Trophoblast cell (in vitro differentiated cells and primary cell): ENCODE measurements around the gene CPA5.

ENCODE experiments used
- DNase-seq, 2 donors: peaks; one replicate each; pipeline ENCODE4 v3.0.0-alpha.2; 2016
- H2AFZ ChIP-seq: 2 replicates; pipeline ENCODE4 v1.6.1; 2013; ENCODE audit warnings: low read length, moderate library complexity, mild to moderate bottlenecking; ENCODE audit not compliant: insufficient read depth, poor library complexity
- H2AK5ac ChIP-seq: 2 replicates; pipeline ENCODE4 v1.6.1; 2013; ENCODE audit warnings: mild to moderate bottlenecking, low read length
- H2BK120ac ChIP-seq: 2 replicates; pipeline ENCODE4 v1.6.1; 2013; ENCODE audit warnings: low read length, mild to moderate bottlenecking, moderate library complexity; ENCODE audit not compliant: insufficient read depth, poor library complexity
- H2BK12ac ChIP-seq: 2 replicates; pipeline ENCODE4 v1.6.1; 2013; ENCODE audit warnings: mild to moderate bottlenecking, low read length, moderate library complexity
- H2BK5ac ChIP-seq: 2 replicates; pipeline ENCODE4 v1.6.1; 2013; ENCODE audit warnings: low read length, low read depth, moderate library complexity, mild to moderate bottlenecking; ENCODE audit not compliant: poor library complexity
- H3K14ac ChIP-seq: 2 replicates; pipeline ENCODE4 v1.6.1; 2013; ENCODE audit warnings: mild to moderate bottlenecking, low read length
- H3K18ac ChIP-seq: 2 replicates; pipeline ENCODE4 v1.6.1; 2013; ENCODE audit warnings: mild to moderate bottlenecking, low read length
- H3K23ac ChIP-seq: 2 replicates; pipeline ENCODE4 v1.6.1; 2013; ENCODE audit warnings: low read length
- H3K27ac ChIP-seq: 2 replicates; pipeline ENCODE4 v1.5.1; 2013; ENCODE audit warnings: low read depth, mild to moderate bottlenecking, inconsistent platforms, low read length, moderate library complexity
- H3K27me3 ChIP-seq: 2 replicates; pipeline ENCODE4 v1.6.1; 2013; ENCODE audit warnings: inconsistent platforms, mild to moderate bottlenecking, low read length, moderate library complexity; ENCODE audit not compliant: insufficient read depth
- H3K36me3 ChIP-seq, 2 experiments: 1 replicate in 1 of 2; 2 replicates in 1 of 2; pipeline ENCODE4 v1.6.1; 2013; ENCODE audit warnings: low read length in 2 of 2, mild to moderate bottlenecking in 2 of 2, moderate library complexity in 1 of 2; ENCODE audit not compliant: insufficient read depth in 2 of 2, control insufficient read depth in 1 of 2
- H3K4ac ChIP-seq: 2 replicates; pipeline ENCODE4 v1.6.1; 2013; ENCODE audit warnings: low read depth, mild to moderate bottlenecking, low read length, moderate library complexity
- H3K4me1 ChIP-seq, 2 experiments: 1 replicate in 1 of 2; 2 replicates in 1 of 2; pipeline ENCODE4 v1.6.1; 2013; ENCODE audit warnings: low read length in 2 of 2, mild to moderate bottlenecking in 2 of 2, moderate library complexity in 1 of 2; ENCODE audit not compliant: insufficient read depth in 2 of 2, control insufficient read depth in 1 of 2
- H3K4me2 ChIP-seq: 2 replicates; pipeline ENCODE4 v1.6.1; 2013; ENCODE audit warnings: inconsistent platforms, mild to moderate bottlenecking, low read length, moderate library complexity
- H3K4me3 ChIP-seq: 2 replicates; pipeline ENCODE4 v1.5.1; 2013; ENCODE audit warnings: mild to moderate bottlenecking, low read depth, low read length, inconsistent platforms
- H3K79me1 ChIP-seq: one replicate; pipeline ENCODE4 v1.6.1; 2013; ENCODE audit warnings: low read length
- H3K79me2 ChIP-seq: 2 replicates; pipeline ENCODE4 v1.6.1; 2013; ENCODE audit warnings: low read length, mild to moderate bottlenecking; ENCODE audit not compliant: control insufficient read depth, insufficient read depth, poor library complexity
- H3K9ac ChIP-seq: 2 replicates; pipeline ENCODE4 v1.6.1; 2013; ENCODE audit warnings: mild to moderate bottlenecking, low read length
- H3K9me3 ChIP-seq: 2 replicates; pipeline ENCODE4 v1.6.1; 2013; ENCODE audit warnings: low read depth, mild to moderate bottlenecking, control low read depth, inconsistent platforms, low read length; ENCODE audit not compliant: insufficient read depth
- H4K12ac ChIP-seq: 2 replicates; pipeline ENCODE4 v1.6.1; 2013; ENCODE audit warnings: low read depth, mild to moderate bottlenecking, low read length, moderate library complexity
- H4K8ac ChIP-seq: 2 replicates; pipeline ENCODE4 v1.6.1; 2013; ENCODE audit warnings: low read depth, mild to moderate bottlenecking, low read length, moderate library complexity
- H4K91ac ChIP-seq: one replicate; pipeline ENCODE4 v1.6.1; 2013; ENCODE audit warnings: low read depth, mild to moderate bottlenecking, low read length, moderate library complexity
- WGBS: extraction: QIAGEN DNeasy Blood & Tissue Kit; methylation state at CpG from one replicate; pipeline ENCODE4 v1.1.7; 2013; ENCODE audit warnings: missing lambda C conversion rate; ENCODE audit not compliant: insufficient read length, insufficient coverage; ENCODE audit errors: extremely low coverage; 5-methylcytosine and 5-hydroxymethylcytosine counted together

CPA5 gene

DNA sequence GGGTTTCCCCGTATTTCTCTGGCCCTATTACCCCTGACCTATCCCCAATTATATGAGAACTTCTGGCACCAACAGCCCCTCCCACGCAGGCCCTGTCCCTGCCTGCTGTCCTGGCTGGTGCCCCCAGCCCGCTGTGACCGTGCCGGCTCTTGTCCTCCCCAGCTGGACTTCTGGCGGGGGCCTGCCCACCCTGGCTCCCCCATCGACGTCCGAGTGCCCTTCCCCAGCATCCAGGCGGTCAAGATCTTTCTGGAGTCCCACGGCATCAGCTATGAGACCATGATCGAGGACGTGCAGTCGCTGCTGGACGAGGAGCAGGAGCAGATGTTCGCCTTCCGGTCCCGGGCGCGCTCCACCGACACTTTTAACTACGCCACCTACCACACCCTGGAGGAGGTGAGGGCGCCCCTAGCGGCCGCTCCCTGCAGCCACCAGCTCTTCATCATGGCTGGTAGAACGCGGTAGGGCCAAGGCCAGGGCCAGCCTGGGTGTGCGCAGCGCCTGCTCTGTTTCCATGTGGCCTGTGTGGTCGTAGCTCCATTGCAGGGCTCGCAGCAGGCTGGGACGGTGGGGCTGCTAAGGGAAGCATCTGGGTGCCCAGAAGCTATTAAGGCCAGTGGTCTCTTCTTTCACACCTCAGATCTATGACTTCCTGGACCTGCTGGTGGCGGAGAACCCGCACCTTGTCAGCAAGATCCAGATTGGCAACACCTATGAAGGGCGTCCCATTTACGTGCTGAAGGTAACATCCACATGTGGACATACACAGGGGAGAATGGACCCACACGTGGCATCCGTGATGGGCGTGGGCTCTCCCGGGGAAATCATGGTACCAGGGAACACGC is 37.1 kb downstream of the CPA5 start:
- Histone ChIP-seq H4K91ac (peak overlapping the region; percentile 3), H2BK5ac (no peak overlapping the region), H3K27ac (no peak overlapping the region), H2AK5ac (peak overlapping the region; percentile 25), H4K8ac (no peak overlapping the region), H2BK120ac (no peak overlapping the region), H2AFZ (no peak overlapping the region), H3K9me3 (peaks cover 12% of the 10 kb centered on the region), H3K9ac (no peak overlapping the region), H3K79me2 (no peaks in the 10 kb centered on the region), H2BK12ac (peak overlapping the region; percentile 73), H3K23ac (no peak overlapping the region), H3K4ac (no peak overlapping the region), H3K14ac (no peak overlapping the region), H3K4me3 (no peak overlapping the region), H3K27me3 (no peaks in the 10 kb centered on the region), H3K18ac (no peak overlapping the region), H3K4me2 (no peak overlapping the region), H4K12ac (no peak overlapping the region), H3K36me3 (no peaks in the 10 kb centered on the region), H3K4me1 (peaks cover 9 to 18% of the 10 kb centered on the region in 2 experiments), H3K79me1 (peaks cover 14% of the 10 kb centered on the region)
- DNase-seq, result no peak
- WGBS, result no CpG with 5 or more reads among the region's 41 CpGs

DNA sequence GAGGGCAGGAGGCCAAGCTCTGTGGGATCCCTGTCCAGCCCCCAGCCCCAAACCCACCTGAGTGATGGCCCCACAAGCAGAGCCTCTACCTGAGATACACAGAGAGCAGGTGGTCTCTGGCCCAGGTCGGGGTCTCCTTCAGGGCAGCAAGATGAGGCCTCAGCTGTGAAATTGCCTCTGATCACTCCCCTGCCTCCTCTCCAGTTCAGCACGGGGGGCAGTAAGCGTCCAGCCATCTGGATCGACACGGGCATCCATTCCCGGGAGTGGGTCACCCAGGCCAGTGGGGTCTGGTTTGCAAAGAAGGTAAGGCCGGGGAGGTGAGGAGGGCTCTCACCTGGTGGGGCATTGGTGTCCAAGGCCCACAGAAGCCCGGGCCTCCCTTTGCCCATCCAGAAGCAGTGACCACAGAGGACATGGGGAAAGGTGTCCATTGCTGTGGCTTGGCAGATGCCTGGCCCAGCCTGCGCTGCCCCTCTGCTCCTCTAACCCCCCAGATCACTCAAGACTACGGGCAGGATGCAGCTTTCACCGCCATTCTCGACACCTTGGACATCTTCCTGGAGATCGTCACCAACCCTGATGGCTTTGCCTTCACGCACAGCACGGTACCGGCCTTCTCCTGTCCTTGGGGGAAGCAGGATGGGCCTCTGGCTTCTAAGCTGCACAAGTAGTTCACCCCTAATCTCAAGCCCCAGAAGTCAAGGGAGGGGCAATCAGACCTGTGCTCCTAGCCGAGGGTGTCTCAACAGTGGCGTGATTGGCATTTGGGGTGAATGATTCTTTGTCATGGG is 38.8 kb downstream of the CPA5 start:
- Histone ChIP-seq H2BK12ac (no peak overlapping the region), H3K79me1 (peaks cover 16% of the 10 kb centered on the region), H3K14ac (no peak overlapping the region), H3K4me3 (no peak overlapping the region), H3K79me2 (no peaks in the 10 kb centered on the region), H3K9me3 (peaks cover 5% of the 10 kb centered on the region), H3K27me3 (no peaks in the 10 kb centered on the region), H3K4me2 (no peak overlapping the region), H3K23ac (no peak overlapping the region), H4K8ac (no peak overlapping the region), H3K36me3 (no peaks in the 10 kb centered on the region), H3K4ac (no peak overlapping the region), H2BK120ac (no peak overlapping the region), H2BK5ac (no peak overlapping the region), H3K27ac (no peak overlapping the region), H2AK5ac (no peak overlapping the region), H2AFZ (no peak overlapping the region), H3K9ac (no peak overlapping the region), H3K4me1 (peaks cover 9 to 18% of the 10 kb centered on the region in 2 experiments), H4K91ac (no peak overlapping the region), H4K12ac (no peak overlapping the region), H3K18ac (no peak overlapping the region)
- WGBS, result no CpG with 5 or more reads among the region's 18 CpGs
- no peak for DNase-seq

DNA sequence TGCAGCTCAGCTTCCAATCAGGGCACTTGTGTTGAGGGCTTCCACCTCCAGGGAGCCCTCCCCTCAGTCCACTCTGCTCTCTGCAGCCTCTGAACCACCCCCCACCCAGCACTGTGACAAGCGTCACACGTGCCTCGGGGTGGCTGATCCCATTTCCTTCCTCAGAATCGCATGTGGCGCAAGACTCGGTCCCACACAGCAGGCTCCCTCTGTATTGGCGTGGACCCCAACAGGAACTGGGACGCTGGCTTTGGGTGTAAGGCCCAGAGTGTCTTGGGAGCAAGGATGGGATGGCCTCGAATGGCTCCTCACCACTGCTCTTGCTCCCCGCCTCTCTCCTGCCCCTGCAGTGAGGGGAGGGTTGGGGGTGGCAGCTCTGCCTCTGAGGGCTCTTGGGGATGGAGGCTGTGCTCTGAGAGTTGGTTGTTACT is 39.8 kb downstream of the CPA5 start:
- peaks cover 9 to 12% of the 10 kb centered on the region in 2 experiments for H3K4me1 ChIP-seq
- no peak overlapping the region for H4K8ac ChIP-seq
- H2AFZ ChIP-seq, result no peak overlapping the region
- DNase-seq, result no peak
- no peak overlapping the region for H3K18ac ChIP-seq
- no peak overlapping the region for H4K12ac ChIP-seq
- H3K23ac ChIP-seq, result no peak overlapping the region
- H3K27me3 ChIP-seq, result no peaks in the 10 kb centered on the region
- H3K4ac ChIP-seq, result no peak overlapping the region
- no peak overlapping the region for H3K9ac ChIP-seq
- H3K14ac ChIP-seq, result no peak overlapping the region
- H3K9me3 ChIP-seq, result peaks cover 5% of the 10 kb centered on the region
- H3K4me2 ChIP-seq, result no peak overlapping the region
- H3K4me3 ChIP-seq, result no peak overlapping the region
- H3K79me1 ChIP-seq, result peaks cover 11% of the 10 kb centered on the region
- no peak overlapping the region for H2BK12ac ChIP-seq
- H2BK120ac ChIP-seq, result no peak overlapping the region
- no peak overlapping the region for H2AK5ac ChIP-seq
- no peaks in the 10 kb centered on the region for H3K79me2 ChIP-seq
- H2BK5ac ChIP-seq, result no peak overlapping the region
- no CpG with 5 or more reads among the region's 10 CpGs for WGBS
- H4K91ac ChIP-seq, result no peak overlapping the region
- H3K27ac ChIP-seq, result no peak overlapping the region
- H3K36me3 ChIP-seq, result no peaks in the 10 kb centered on the region

DNA sequence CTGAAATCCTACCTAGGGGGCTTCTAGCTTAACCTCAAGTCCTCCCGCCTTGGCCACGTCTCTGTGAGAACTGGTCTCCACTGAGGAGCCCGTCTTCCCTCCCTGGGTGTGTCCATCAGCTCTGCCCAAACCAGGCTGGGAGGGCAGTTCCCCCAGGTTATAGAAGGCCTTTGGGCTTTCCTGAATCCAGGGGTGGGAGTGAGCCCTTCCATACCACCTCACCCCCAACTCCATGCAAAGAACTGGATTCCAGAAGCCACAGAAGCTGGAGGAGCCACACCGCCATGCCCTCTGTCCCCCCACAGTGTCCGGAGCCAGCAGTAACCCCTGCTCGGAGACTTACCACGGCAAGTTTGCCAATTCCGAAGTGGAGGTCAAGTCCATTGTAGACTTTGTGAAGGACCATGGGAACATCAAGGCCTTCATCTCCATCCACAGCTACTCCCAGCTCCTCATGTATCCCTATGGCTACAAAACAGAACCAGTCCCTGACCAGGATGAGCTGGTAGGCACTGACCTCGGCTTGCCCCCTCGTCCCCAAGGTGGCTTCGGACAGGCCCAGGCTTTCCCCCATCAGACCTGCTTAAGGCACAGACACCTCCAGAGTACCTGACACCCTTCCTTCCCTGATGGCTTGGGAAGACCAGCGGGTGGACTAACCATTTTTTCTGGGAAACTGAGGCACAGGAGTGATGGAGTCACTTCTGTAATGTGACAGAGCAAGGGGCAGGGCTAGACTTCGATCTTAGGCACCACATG is 40.4 kb downstream of the CPA5 start:
- no peak overlapping the region for H3K23ac ChIP-seq
- no peak overlapping the region for H3K4ac ChIP-seq
- no peak overlapping the region for H3K14ac ChIP-seq
- H3K79me1 ChIP-seq, result peaks cover 5% of the 10 kb centered on the region
- H3K36me3 ChIP-seq, result no peaks in the 10 kb centered on the region
- H3K4me3 ChIP-seq, result no peak overlapping the region
- no peak overlapping the region for H2BK5ac ChIP-seq
- no peaks in the 10 kb centered on the region for H3K79me2 ChIP-seq
- H4K91ac ChIP-seq, result no peak overlapping the region
- H2BK12ac ChIP-seq, result no peak overlapping the region
- no peak overlapping the region for H2BK120ac ChIP-seq
- no peaks in the 10 kb centered on the region for H3K27me3 ChIP-seq
- no peak overlapping the region for H3K9ac ChIP-seq
- no peak overlapping the region for H3K4me2 ChIP-seq
- no peak overlapping the region for H3K27ac ChIP-seq
- no peak overlapping the region for H2AK5ac ChIP-seq
- no peak overlapping the region for H4K8ac ChIP-seq
- H4K12ac ChIP-seq, result no peak overlapping the region
- H3K9me3 ChIP-seq, result peaks cover 5% of the 10 kb centered on the region
- no CpG with 5 or more reads among the region's 13 CpGs for WGBS
- no peak overlapping the region for H3K18ac ChIP-seq
- H3K4me1 ChIP-seq, result peaks cover 2 to 6% of the 10 kb centered on the region in 2 experiments
- no peak overlapping the region for H2AFZ ChIP-seq
- no peak for DNase-seq
